Thoracic aorta (tissue), 2 donors: Measurements from ENCODE around the gene NAMPT. TPM values are rescaled to one million over a fixed set of nuclear protein-coding genes. Genes with fewer than 3 reads are reported as not detected.

Experiments used
- ATAC-seq: fragments of 150-250 bp; one replicate; pipeline ENCODE4 v1.8.0; 2017; ENCODE audit warnings: low read depth; ENCODE audit not compliant: insufficient number of reproducible peaks, low FRiP score
- DNase-seq: peaks from one replicate; pipeline ENCODE4 v3.0.0-alpha.2; 2020; ENCODE audit warnings: low spot score
- H3K27ac ChIP-seq, 2 donors: fragments of 200-600 bp; sonication (generic); 1 replicate in 1 of 2; 2 replicates in 1 of 2; pipeline ENCODE4 v1.5.1; 2016; ENCODE audit warnings: mild to moderate bottlenecking in 2 of 2, moderate library complexity in 2 of 2
- H3K27me3 ChIP-seq: fragments of 200-600 bp; sonication (generic); replicated peaks from 2 replicates; pipeline ENCODE4 v1.6.0; 2016; ENCODE audit warnings: mild to moderate bottlenecking; ENCODE audit not compliant: insufficient read depth
- H3K36me3 ChIP-seq: fragments of 200-600 bp; sonication (generic); one replicate; pipeline ENCODE4 v1.5.1; 2016
- H3K4me1 ChIP-seq, 2 donors: fragments of 200-600 bp; sonication (generic); 1 replicate in 1 of 2; 2 replicates in 1 of 2; pipeline versions ENCODE4 v1.5.1 to v1.6.0; 2016; ENCODE audit warnings: low read depth in 2 of 2, mild to moderate bottlenecking in 1 of 2; ENCODE audit not compliant: control insufficient read depth in 1 of 2
- H3K4me3 ChIP-seq: fragments of 200-600 bp; sonication (generic); 2 replicates; pipeline ENCODE4 v1.5.1; 2016; ENCODE audit warnings: mild to moderate bottlenecking
- H3K9me3 ChIP-seq: fragments of 200-600 bp; sonication (generic); 2 replicates; pipeline ENCODE4 v1.5.1; 2016
- CTCF ChIP-seq: fragments of 200-600 bp; sonication (generic); IDR thresholded peaks from one replicate; pipeline ENCODE4 v1.5.1; 2019; ENCODE audit warnings: antibody characterized with exemption
- total RNA-seq, 2 donors: library from RNA; depleted of rRNA; stranded (reverse); fragments of >200 nt; gene quantifications; one replicate each; pipeline versions ENCODE4 v1.1.0 to v1.2.3, GENCODE V29; 2016

The NAMPT gene
- total RNA-seq, 2 donors from 2014 or later, result 274 to 1,075 TPM

GRCh38 chr7:106236065-106236464 is 48.7 kb downstream of the NAMPT start:
- peaks cover 0 to 12% of the 10 kb centered on the region in 2 donors for H3K4me1 ChIP-seq
- no peaks in the 10 kb centered on the region for H3K9me3 ChIP-seq
- ATAC-seq (no peak), DNase-seq (no peak)
- no peaks in the 10 kb centered on the region for H3K27me3 ChIP-seq
- no peak overlapping the region for H3K4me3 ChIP-seq
- H3K36me3 ChIP-seq, result no peaks in the 10 kb centered on the region
- no peak overlapping the region for H3K27ac ChIP-seq
- no peak for TF ChIP-seq CTCF

- peaks cover 0 to 12% of the 10 kb centered on the region in 2 donors for H3K4me1 ChIP-seq
- no peaks in the 10 kb centered on the region for H3K36me3 ChIP-seq
- ATAC-seq (no peak), DNase-seq (no peak)
- no peaks in the 10 kb centered on the region for H3K27me3 ChIP-seq
- TF ChIP-seq CTCF, result no peak
- no peak overlapping the region for H3K27ac ChIP-seq
- H3K9me3 ChIP-seq, result no peaks in the 10 kb centered on the region
- no peak overlapping the region for H3K4me3 ChIP-seq
Measured at GRCh38 chr7:106234425-106234824, 50.4 kb downstream of the NAMPT start.

GRCh38 chr7:106231856-106232490 is 52.8 kb downstream of the NAMPT start:
- Histone ChIP-seq H3K9me3 (no peaks in the 10 kb centered on the region), H3K4me1 (peaks cover 0 to 12% of the 10 kb centered on the region in 2 donors), H3K27me3 (no peaks in the 10 kb centered on the region), H3K4me3 (no peak overlapping the region), H3K27ac (no peak overlapping the region), H3K36me3 (no peaks in the 10 kb centered on the region)
- TF ChIP-seq CTCF, result no peak
- DNase-seq (no peak), ATAC-seq (no peak)

- Histone ChIP-seq H3K4me1 (peaks cover 0 to 11% of the 10 kb centered on the region in 2 donors), H3K4me3 (no peak overlapping the region), H3K27ac (no peak overlapping the region), H3K27me3 (no peaks in the 10 kb centered on the region), H3K9me3 (no peaks in the 10 kb centered on the region), H3K36me3 (no peaks in the 10 kb centered on the region)
- ATAC-seq (no peak), DNase-seq (no peak)
- no peak for TF ChIP-seq CTCF
Measured at GRCh38 chr7:106225856-106226255, 58.9 kb downstream of the NAMPT start.

GRCh38 chr7:106224797-106225196 is 60.0 kb downstream of the NAMPT start:
- H3K9me3 ChIP-seq, result no peaks in the 10 kb centered on the region
- ATAC-seq (no peak), DNase-seq (no peak)
- H3K36me3 ChIP-seq, result no peaks in the 10 kb centered on the region
- H3K4me3 ChIP-seq, result no peak overlapping the region
- TF ChIP-seq CTCF, result no peak
- H3K4me1 ChIP-seq, result peaks cover 0 to 11% of the 10 kb centered on the region in 2 donors
- H3K27me3 ChIP-seq, result no peaks in the 10 kb centered on the region
- H3K27ac ChIP-seq, result no peak overlapping the region
